ENCODE results near the gene PPP1R13B. TPM values are rescaled to one million over a fixed set of nuclear protein-coding genes. Genes with fewer than 3 reads are reported as not detected.

Gene PPP1R13B
- total and polyA plus RNA-seq, 2 experiments from 2014 or later, result 9.4 to 20.2 TPM

GRCh38 chr14:103705118-103705503, 142.3 kb downstream of the PPP1R13B start:
- 90% methylated on average over 15 of the region's 15 CpGs for WGBS (ENCODE audit: low lambda C conversion rate, missing lambda C conversion rate)
- no peaks in the 10 kb centered on the region for H3K4me1 ChIP-seq (ENCODE audit: insufficient read depth)

DNA sequence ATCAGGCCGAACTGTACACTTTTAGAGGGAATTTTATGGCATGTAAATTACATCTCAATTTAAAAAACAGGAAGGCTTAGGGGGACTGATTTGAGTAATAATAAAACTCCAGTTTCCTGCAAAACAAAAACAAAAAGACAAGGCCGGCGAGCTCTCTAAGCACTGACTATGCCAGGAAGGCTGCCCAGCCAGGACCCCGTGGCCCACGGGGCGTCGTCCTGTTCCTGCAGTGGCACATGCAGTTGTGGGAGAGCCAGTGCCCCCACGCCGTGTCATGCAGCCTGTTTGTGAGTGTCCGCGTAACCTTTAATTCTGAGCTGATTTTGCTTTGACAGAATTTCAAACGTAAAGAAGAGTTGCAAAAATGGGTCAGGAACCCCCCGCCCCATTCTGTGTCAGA, 142.7 kb downstream of the PPP1R13B start:
- Histone ChIP-seq H2AFZ (no peak overlapping the region), H3K79me2 (no peaks in the 10 kb centered on the region), H3K4me3 (no peak overlapping the region), H3K4me1 (ENCODE audit: insufficient read depth) (no peaks in the 10 kb centered on the region), H3K9me2 (replicated peaks; ENCODE audit: insufficient read depth) (no peaks in the 10 kb centered on the region), H3K9me3 (ENCODE audit: low read depth) (no peaks in the 10 kb centered on the region), H3K27ac (no peak overlapping the region), H3K4me2 (no peak overlapping the region), H3K27me3 (no peaks in the 10 kb centered on the region), H4K20me1 (ENCODE audit: insufficient read depth, poor library complexity, severe bottlenecking) (no peaks in the 10 kb centered on the region), H3K36me3 (replicated peaks; ENCODE audit: insufficient read depth, low read depth) (no peaks in the 10 kb centered on the region)
- TF ChIP-seq EZH2 (IDR thresholded peaks at IDR 0.05; ENCODE audit: borderline replicate concordance) (no peak), EZH2phosphoT487 (IDR thresholded peaks at IDR 0.05; ENCODE audit: low read depth, severe bottlenecking, unreplicated experiment) (no peak)
- TF ChIP-seq, protein P1, sequence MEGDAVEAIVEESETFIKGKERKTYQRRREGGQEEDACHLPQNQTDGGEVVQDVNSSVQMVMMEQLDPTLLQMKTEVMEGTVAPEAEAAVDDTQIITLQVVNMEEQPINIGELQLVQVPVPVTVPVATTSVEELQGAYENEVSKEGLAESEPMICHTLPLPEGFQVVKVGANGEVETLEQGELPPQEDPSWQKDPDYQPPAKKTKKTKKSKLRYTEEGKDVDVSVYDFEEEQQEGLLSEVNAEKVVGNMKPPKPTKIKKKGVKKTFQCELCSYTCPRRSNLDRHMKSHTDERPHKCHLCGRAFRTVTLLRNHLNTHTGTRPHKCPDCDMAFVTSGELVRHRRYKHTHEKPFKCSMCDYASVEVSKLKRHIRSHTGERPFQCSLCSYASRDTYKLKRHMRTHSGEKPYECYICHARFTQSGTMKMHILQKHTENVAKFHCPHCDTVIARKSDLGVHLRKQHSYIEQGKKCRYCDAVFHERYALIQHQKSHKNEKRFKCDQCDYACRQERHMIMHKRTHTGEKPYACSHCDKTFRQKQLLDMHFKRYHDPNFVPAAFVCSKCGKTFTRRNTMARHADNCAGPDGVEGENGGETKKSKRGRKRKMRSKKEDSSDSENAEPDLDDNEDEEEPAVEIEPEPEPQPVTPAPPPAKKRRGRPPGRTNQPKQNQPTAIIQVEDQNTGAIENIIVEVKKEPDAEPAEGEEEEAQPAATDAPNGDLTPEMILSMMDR (IDR thresholded peaks at IDR 0.05; ENCODE audit: poor library complexity), result no peak
- no peak for DNase-seq (ENCODE audit: low spot score)
- WGBS (ENCODE audit: low lambda C conversion rate, missing lambda C conversion rate), result 91% methylated on average over 13 of the region's 13 CpGs

More at GRCh38 chr14:103705118-103705503, 142.3 kb downstream of the PPP1R13B start:
- Histone ChIP-seq H3K27me3 (no peaks in the 10 kb centered on the region), H3K27ac (no peak overlapping the region), H3K36me3 (replicated peaks; ENCODE audit: insufficient read depth, low read depth) (no peaks in the 10 kb centered on the region), H3K9me3 (ENCODE audit: low read depth) (no peaks in the 10 kb centered on the region), H3K9me2 (replicated peaks; ENCODE audit: insufficient read depth) (no peaks in the 10 kb centered on the region), H2AFZ (no peak overlapping the region), H3K4me3 (no peak overlapping the region), H3K79me2 (no peaks in the 10 kb centered on the region), H3K4me2 (no peak overlapping the region), H4K20me1 (ENCODE audit: insufficient read depth, poor library complexity, severe bottlenecking) (no peaks in the 10 kb centered on the region)
- DNase-seq (ENCODE audit: low spot score), result no peak
- no peak for TF ChIP-seq EZH2 (IDR thresholded peaks at IDR 0.05; ENCODE audit: borderline replicate concordance)
- TF ChIP-seq, protein P1 (IDR thresholded peaks at IDR 0.05; ENCODE audit: poor library complexity), result no peak
- TF ChIP-seq EZH2phosphoT487 (IDR thresholded peaks at IDR 0.05; ENCODE audit: low read depth, severe bottlenecking, unreplicated experiment), result no peak

DNA sequence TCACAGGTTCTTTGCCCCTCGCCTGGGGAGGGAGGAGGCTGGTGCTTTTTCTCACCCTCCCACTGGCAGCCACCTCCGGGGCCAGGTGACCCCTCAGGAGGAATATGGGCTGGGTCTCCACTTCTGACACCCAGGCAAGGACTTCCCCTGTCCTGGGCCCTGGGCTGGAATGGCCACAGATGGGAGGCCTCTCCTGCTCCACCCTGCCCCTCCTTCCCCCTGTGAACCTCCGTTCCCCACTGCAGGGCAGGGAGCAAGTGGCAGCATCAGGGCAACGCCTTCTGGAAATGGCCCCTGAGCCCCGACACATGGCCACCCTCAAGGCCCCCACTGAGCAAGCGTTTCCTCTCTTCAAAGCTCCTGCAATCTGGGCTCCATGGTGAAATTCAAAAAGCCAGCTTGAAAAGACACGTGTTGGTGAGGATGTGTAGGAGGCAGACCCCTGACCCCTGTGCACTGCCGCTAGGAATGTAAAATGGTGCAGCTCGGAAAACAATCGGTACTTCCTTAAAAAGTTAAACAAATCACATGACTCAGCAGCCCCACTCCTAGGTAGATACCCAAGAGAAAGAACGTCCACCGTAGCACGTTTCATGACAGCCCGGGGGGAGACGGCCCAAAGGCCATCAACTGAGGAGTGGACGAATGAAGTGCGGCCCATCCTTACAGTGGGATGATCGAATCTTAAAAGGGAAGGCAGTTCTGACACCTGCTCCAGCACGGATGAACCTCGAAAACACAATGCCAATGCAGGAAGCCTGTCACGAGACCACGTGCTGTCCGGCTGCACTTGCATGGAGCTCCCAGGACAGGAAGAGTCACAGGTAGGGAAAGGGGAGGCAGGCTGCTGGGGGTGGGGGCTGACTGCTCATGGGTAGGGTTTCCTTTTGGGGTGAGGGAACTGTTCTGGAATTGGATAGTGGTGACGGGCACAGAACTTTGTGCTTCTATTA, 143.7 kb downstream of the PPP1R13B start:
- no peak for DNase-seq (ENCODE audit: low spot score)
- Histone ChIP-seq H3K27me3 (no peaks in the 10 kb centered on the region), H3K4me1 (ENCODE audit: insufficient read depth) (no peaks in the 10 kb centered on the region), H3K9me2 (replicated peaks; ENCODE audit: insufficient read depth) (no peaks in the 10 kb centered on the region), H3K36me3 (replicated peaks; ENCODE audit: insufficient read depth, low read depth) (no peaks in the 10 kb centered on the region), H3K4me3 (no peak overlapping the region), H3K9me3 (ENCODE audit: low read depth) (no peaks in the 10 kb centered on the region), H3K27ac (no peak overlapping the region), H3K4me2 (no peak overlapping the region), H3K79me2 (no peaks in the 10 kb centered on the region), H4K20me1 (ENCODE audit: insufficient read depth, poor library complexity, severe bottlenecking) (no peaks in the 10 kb centered on the region), H2AFZ (no peak overlapping the region)
- WGBS (ENCODE audit: low lambda C conversion rate, missing lambda C conversion rate), result 92% methylated on average over 24 of the region's 24 CpGs
- TF ChIP-seq EZH2 (IDR thresholded peaks at IDR 0.05; ENCODE audit: borderline replicate concordance) (no peak), EZH2phosphoT487 (IDR thresholded peaks at IDR 0.05; ENCODE audit: low read depth, severe bottlenecking, unreplicated experiment) (no peak)
- TF ChIP-seq, protein P1 (IDR thresholded peaks at IDR 0.05; ENCODE audit: poor library complexity), result no peak
